K562 (cell line): ENCODE measurements around the gene CD226. TPM values are rescaled to one million over a fixed set of nuclear protein-coding genes. Genes with fewer than 3 reads are reported as not detected.
A peak's percentile ranks its signal among the peaks of the same experiment; 100 is the strongest.

ENCODE experiments used
- ATAC-seq: fragments of 200-7000 bp; cut with Tn5 transposase; 3 replicates; pipeline ENCODE4 v1.9.1; 2020; ENCODE audit warnings: moderate library complexity
- BruUV-seq: library from RNA; stranded (reverse); fragments of 400-500 nt; replicated peaks from 2 replicates; lab custom pipeline; 2021; lab: Mats Ljungman, UMichigan
- CTCF ChIA-PET: fragments of 300-600 bp; formaldehyde crosslinking; extraction: SDS; loops from one replicate; lab custom pipeline; 2021; ENCODE audit warnings: low intra/inter-chr PET ratio; lab: Yijun Ruan, JAX
- POLR2A ChIA-PET: fragments of 300-600, 350-650 bp; sonication (Branson Sonifier 250); formaldehyde crosslinking; extraction: SDS; loops from one replicate; lab custom pipeline; 2021; ENCODE audit warnings: antibody characterized with exemption, inconsistent platforms; lab: Yijun Ruan, JAX
- DNase-seq, 4 experiments: peaks; one replicate each; pipeline versions ENCODE4 v3.0.0 to v3.0.0-alpha.2; 2011 to 2018; ENCODE audit warnings: low spot score in 3 of 4, mixed read lengths in 3 of 4; ENCODE audit errors: extremely low read depth in 1 of 4
- FAIRE-seq: peaks from 2 replicates; lab custom pipeline; 2011; peaks lifted over from hg19 to GRCh38; lab: Jason Lieb, UNC
- H2AFZ ChIP-seq: 2 replicates; pipeline ENCODE4 v1.6.0; 2011; ENCODE audit warnings: low read depth, low read length, control low read depth, inconsistent platforms
- H3K27ac ChIP-seq: fragments of 200-600 bp; 3 replicates; pipeline ENCODE4 v1.8.0; 2011; ENCODE audit warnings: low read depth, mild to moderate bottlenecking, control low read depth, inconsistent platforms, low read length, moderate library complexity, mixed read lengths; ENCODE audit errors: extremely low read depth
- H3K27me3 ChIP-seq, 2 experiments: fragments of 300-600 bp in 1 of 2; 2 replicates in 1 of 2; 3 replicates in 1 of 2; pipeline versions ENCODE4 v1.6.0 to v1.8.0; 2011; ENCODE audit warnings: inconsistent platforms in 2 of 2, low read length in 2 of 2, mild to moderate bottlenecking in 1 of 2, mixed read lengths in 1 of 2, moderate library complexity in 1 of 2; ENCODE audit not compliant: control insufficient read depth in 2 of 2, insufficient read depth in 2 of 2
- H3K36me3 ChIP-seq: fragments of 300-600 bp; 3 replicates; pipeline ENCODE4 v1.8.0; 2011; ENCODE audit warnings: mild to moderate bottlenecking, low read length, inconsistent platforms; ENCODE audit not compliant: control insufficient read depth, insufficient read depth
- H3K4me1 ChIP-seq, 2 experiments: fragments of 200-600 bp in 1 of 2; replicated peaks in 1 of 2; 2 replicates in 1 of 2; 3 replicates in 1 of 2; pipeline versions ENCODE4 v1.5.1 to v1.8.0; 2011; ENCODE audit warnings: inconsistent platforms in 2 of 2, low read length in 2 of 2, mild to moderate bottlenecking in 1 of 2, mixed read lengths in 1 of 2, moderate library complexity in 1 of 2; ENCODE audit not compliant: control insufficient read depth in 2 of 2, insufficient read depth in 2 of 2
- H3K4me2 ChIP-seq: 2 replicates; pipeline ENCODE4 v1.6.1; 2011; ENCODE audit warnings: low read length, control low read depth, inconsistent platforms, mixed read lengths; ENCODE audit not compliant: insufficient read depth
- H3K4me3 ChIP-seq: fragments of 200-600 bp; sonication (generic), shearing (Covaris generic); 2 replicates; pipeline ENCODE4 v1.5.1; 2016; ENCODE audit warnings: control low read depth, inconsistent platforms
- H3K79me2 ChIP-seq: fragments of 200-600 bp; 3 replicates; pipeline ENCODE4 v1.8.0; 2011; ENCODE audit warnings: low read length, inconsistent platforms; ENCODE audit not compliant: control insufficient read depth, insufficient read depth
- H3K9ac ChIP-seq, 2 experiments: 2 replicates each; pipeline versions ENCODE4 v1.6.0 to v1.6.1; 2011; ENCODE audit warnings: low read depth in 2 of 2, low read length in 2 of 2, control low read depth in 1 of 2, inconsistent platforms in 1 of 2, mild to moderate bottlenecking in 1 of 2, mixed read lengths in 1 of 2; ENCODE audit not compliant: insufficient read depth in 1 of 2
- H3K9me1 ChIP-seq: one replicate; pipeline ENCODE4 v1.6.0; 2011; ENCODE audit warnings: inconsistent platforms, mild to moderate bottlenecking, low read length, moderate library complexity; ENCODE audit not compliant: control insufficient read depth, insufficient read depth
- H3K9me3 ChIP-seq: replicated peaks from 2 replicates; pipeline ENCODE4 v1.5.1; 2011; ENCODE audit warnings: low read depth, low read length, inconsistent platforms; ENCODE audit not compliant: control insufficient read depth, insufficient read depth
- H4K20me1 ChIP-seq: replicated peaks from 2 replicates; pipeline ENCODE4 v1.6.1; 2011; ENCODE audit warnings: low read length, inconsistent platforms, mixed read lengths; ENCODE audit not compliant: control insufficient read depth, insufficient read depth
- C11orf30 ChIP-seq: fragments of 450-650 bp; IDR thresholded peaks from 2 replicates; pipeline ENCODE4 v1.6.1; 2016; ENCODE audit warnings: low read depth, mild to moderate bottlenecking
- EGR1 ChIP-seq: fragments of 450-650 bp; conservative IDR thresholded peaks from 2 replicates; pipeline ENCODE4 v1.6.1; 2017; ENCODE audit warnings: mild to moderate bottlenecking
- MAFF ChIP-seq: IDR thresholded peaks from 2 replicates; pipeline ENCODE4 v1.6.1; 2012; ENCODE audit warnings: low read length, improper control_type of control experiment
- MAFG ChIP-seq: fragments of 450-650 bp; conservative IDR thresholded peaks from 2 replicates; pipeline ENCODE4 v1.6.1; 2016; ENCODE audit warnings: missing genetic modification characterization, missing compliant biosample characterization
- MCM5 ChIP-seq: fragments of 450-650 bp; IDR thresholded peaks from 2 replicates; pipeline ENCODE4 v1.6.1; 2016; ENCODE audit warnings: low read depth
- RBFOX2 ChIP-seq: fragments of 200-400 bp; formaldehyde crosslinking; IDR thresholded peaks from 2 replicates; pipeline ENCODE4 v1.6.1; 2017; ENCODE audit warnings: low read depth, mild to moderate bottlenecking, low read length, moderate library complexity
- XRCC4 ChIP-seq: IDR thresholded peaks from one replicate; pipeline ENCODE4 v1.6.1; 2011; ENCODE audit not compliant: insufficient read depth, insufficient read length; ENCODE audit errors: extremely low read depth
- ZNF316 ChIP-seq: fragments of 450-650 bp; IDR thresholded peaks from 2 replicates; pipeline ENCODE4 v1.6.1; 2016
- WGBS: fragments of 100-300 bp; shearing (Covaris generic); methylation state at CpG from one replicate; pipeline ENCODE4 v1.1.6; 2016; ENCODE audit warnings: low coverage, mixed read lengths; ENCODE audit not compliant: insufficient coverage; ENCODE audit errors: missing lambda C conversion rate; 5-methylcytosine and 5-hydroxymethylcytosine counted together
- in situ Hi-C: fragments of 300-500 bp; cut with MboI; formaldehyde crosslinking; loops from 4 replicates; pipeline ENCODE4 v1.15.0; 2018; ENCODE audit warnings: inconsistent platforms, mixed read lengths
- intact Hi-C: fragments of 100-400 bp; cut with micrococcal nuclease; formaldehyde crosslinking; loops from 2 replicates; pipeline ENCODE4 v1.14.2; 2022
- polyA plus RNA-seq, 8 experiments: library from polyadenylated mRNA; depleted of rRNA in 4 of 8; stranded (reverse) in 5 of 8; unstranded in 3 of 8; fragments of >200 nt; fragmentation: Nextera tagmentation in 2 of 8; fragmentation: Illumina TruSeq in 1 of 8; extraction: Ambion mirVana in 2 of 8; extraction: Trizol in 1 of 8; gene quantifications; 2 replicates each; pipeline versions ENCODE4 v1.2.1 to v1.2.3, GENCODE V29; 2011 to 2014; ENCODE audit warnings: inconsistent platforms in 1 of 8, missing spikeins in 1 of 8
- total RNA-seq, 7 experiments: library from RNA; depleted of rRNA in 6 of 7; stranded (reverse); fragments of >200 nt in 6 of 7; fragmentation: Illumina TruSeq in 2 of 7; extraction: Trizol in 2 of 7; gene quantifications; 2 replicates each; pipeline versions ENCODE4 v1.2.1 to v1.2.3, GENCODE V29; 2011 to 2021; ENCODE audit warnings: low replicate concordance in 1 of 7

CD226 gene
- total and polyA plus RNA-seq, 9 of the 15 experiments (the other 6 are each of a cell fraction or from before 2014, with no cell fraction given) = 0.32 to 1.7 (median 0.80) TPM

GRCh38 chr18:69895066-69896047 lies 52.3 kb downstream of the CD226 start:
- no peak overlapping the region for H2AFZ ChIP-seq
- H3K4me3 ChIP-seq = no peak overlapping the region
- H3K36me3 ChIP-seq = no peaks in the 10 kb centered on the region
- 33% methylated on average over 7 of the region's 19 CpGs for WGBS
- H3K27ac ChIP-seq = no peak overlapping the region
- no peak overlapping the region for H3K4me2 ChIP-seq
- BruUV-seq = no TSS peak
- no peaks in the 10 kb centered on the region for H3K27me3 ChIP-seq
- H3K9me1 ChIP-seq = no peaks in the 10 kb centered on the region
- FAIRE-seq (no peak), DNase-seq (no peak), ATAC-seq (no peak)
- H3K9me3 ChIP-seq = no peaks in the 10 kb centered on the region
- no peaks in the 10 kb centered on the region for H3K4me1 ChIP-seq
- intact Hi-C loops = no loop called here
- H4K20me1 ChIP-seq = no peaks in the 10 kb centered on the region
- no peak for TF ChIP-seq MCM5
- peak; percentile 43; the same call in 1 of the 2 replicates for TF ChIP-seq C11orf30
- peak; percentile 13; the same call in 1 of the 2 replicates for TF ChIP-seq MAFF
- TF ChIP-seq XRCC4 = no peak
- peak; percentile 57 for TF ChIP-seq ZNF316
- TF ChIP-seq RBFOX2 = no peak
- TF ChIP-seq EGR1 = no peak
- TF ChIP-seq MAFG (tag) = peak; percentile 49
- no peaks in the 10 kb centered on the region for H3K79me2 ChIP-seq
- no peak overlapping the region for H3K9ac ChIP-seq
- in situ Hi-C loops = no loop called here
- POLR2A ChIA-PET = no interaction called here
- CTCF ChIA-PET = interaction anchor here (0.8 kb wide), 1 partner anchor 144 kb away, joined by 4 read pairs; no protein-coding TSS in a partner anchor
